MCF 10A (cell line): ENCODE results near the gene TRIM17. TPM values are rescaled to one million over a fixed set of nuclear protein-coding genes. Genes with fewer than 3 reads are reported as not detected.
A peak's percentile ranks its signal among the peaks of the same experiment; 100 is the strongest.

ENCODE experiments used
- Bru-seq: library from RNA; stranded (reverse); fragments of 400-500 nt; gene quantifications from one replicate; lab custom pipeline; 2021; lab: Mats Ljungman, UMichigan
- BruChase-seq, 2 experiments: library from RNA; stranded (reverse); fragments of 400-500 nt; gene quantifications; one replicate each; lab custom pipeline; 2021; lab: Mats Ljungman, UMichigan
- BruUV-seq: library from RNA; stranded (reverse); fragments of 400-500 nt; replicated peaks from 2 replicates; lab custom pipeline; 2021; lab: Mats Ljungman, UMichigan
- CTCF ChIA-PET: fragments of 300-600 bp; sonication (Branson Sonifier 250); formaldehyde crosslinking; extraction: SDS; loops from one replicate; lab custom pipeline; 2021; ENCODE audit warnings: antibody characterized with exemption, inconsistent platforms; lab: Yijun Ruan, JAX
- POLR2A ChIA-PET: fragments of 300-600, 350-650 bp; sonication (Branson Sonifier 250); formaldehyde crosslinking; extraction: SDS; loops from one replicate; lab custom pipeline; 2020; ENCODE audit warnings: antibody characterized with exemption, inconsistent platforms; lab: Yijun Ruan, JAX
- DNase-seq: peaks from one replicate; pipeline ENCODE4 v3.0.0-alpha.2; 2018; ENCODE audit not compliant: unreplicated experiment
- H3K27ac Mint-ChIP-seq: one replicate; pipeline ENCODE4 v1.8.0; 2022; ENCODE audit warnings: mild to moderate bottlenecking, low read depth, mixed read lengths; ENCODE audit not compliant: unreplicated experiment
- H3K27me3 Mint-ChIP-seq: one replicate; pipeline ENCODE4 v1.8.0; 2022; ENCODE audit warnings: mixed read lengths; ENCODE audit not compliant: insufficient read depth, unreplicated experiment
- H3K36me3 Mint-ChIP-seq: one replicate; pipeline ENCODE4 v1.8.0; 2022; ENCODE audit warnings: mild to moderate bottlenecking, moderate library complexity, mixed read lengths; ENCODE audit not compliant: insufficient read depth, unreplicated experiment
- H3K4me1 Mint-ChIP-seq: one replicate; pipeline ENCODE4 v1.8.0; 2022; ENCODE audit warnings: mixed read lengths; ENCODE audit not compliant: insufficient read depth, unreplicated experiment
- H3K4me3 Mint-ChIP-seq: one replicate; pipeline ENCODE4 v1.8.0; 2022; ENCODE audit warnings: mild to moderate bottlenecking, moderate library complexity, mixed read lengths; ENCODE audit not compliant: unreplicated experiment
- H3K9me3 Mint-ChIP-seq: one replicate; pipeline ENCODE4 v1.8.0; 2022; ENCODE audit warnings: mixed read lengths; ENCODE audit not compliant: unreplicated experiment
- CTCF ChIP-seq: fragments of 200-600 bp; IDR thresholded peaks from one replicate; pipeline ENCODE4 v1.8.0; 2022; ENCODE audit warnings: antibody characterized with exemption, mild to moderate bottlenecking; ENCODE audit not compliant: unreplicated experiment
- intact Hi-C: fragments of 100-400 bp; cut with micrococcal nuclease; formaldehyde crosslinking; loops from 2 replicates; pipeline ENCODE4 v1.14.1; 2022
- long read RNA-seq: library from polyadenylated mRNA; stranded (forward); transcript quantifications from one replicate; pipeline ENCODE4 v2.0.0, GENCODE V29; 2022
- total RNA-seq: library from RNA; stranded (reverse); gene quantifications from 2 replicates; pipeline ENCODE4 v1.2.3, GENCODE V29; 2022

Gene TRIM17
- total RNA-seq (not detected in 2 replicates), Bru-seq, nascent RNA (not detected), BruChase-seq, experiment 1, labeled RNA remaining after a 6-hour chase (percentile 6 among the genes with signal in this experiment), BruChase-seq, experiment 2, labeled RNA remaining after a 2-hour chase (not detected)
- long read RNA-seq, partial matches to known transcripts: 0 of 2 reads
- long read RNA-seq, other reads (novel, unspliced or antisense): 2 of 2 reads

DNA sequence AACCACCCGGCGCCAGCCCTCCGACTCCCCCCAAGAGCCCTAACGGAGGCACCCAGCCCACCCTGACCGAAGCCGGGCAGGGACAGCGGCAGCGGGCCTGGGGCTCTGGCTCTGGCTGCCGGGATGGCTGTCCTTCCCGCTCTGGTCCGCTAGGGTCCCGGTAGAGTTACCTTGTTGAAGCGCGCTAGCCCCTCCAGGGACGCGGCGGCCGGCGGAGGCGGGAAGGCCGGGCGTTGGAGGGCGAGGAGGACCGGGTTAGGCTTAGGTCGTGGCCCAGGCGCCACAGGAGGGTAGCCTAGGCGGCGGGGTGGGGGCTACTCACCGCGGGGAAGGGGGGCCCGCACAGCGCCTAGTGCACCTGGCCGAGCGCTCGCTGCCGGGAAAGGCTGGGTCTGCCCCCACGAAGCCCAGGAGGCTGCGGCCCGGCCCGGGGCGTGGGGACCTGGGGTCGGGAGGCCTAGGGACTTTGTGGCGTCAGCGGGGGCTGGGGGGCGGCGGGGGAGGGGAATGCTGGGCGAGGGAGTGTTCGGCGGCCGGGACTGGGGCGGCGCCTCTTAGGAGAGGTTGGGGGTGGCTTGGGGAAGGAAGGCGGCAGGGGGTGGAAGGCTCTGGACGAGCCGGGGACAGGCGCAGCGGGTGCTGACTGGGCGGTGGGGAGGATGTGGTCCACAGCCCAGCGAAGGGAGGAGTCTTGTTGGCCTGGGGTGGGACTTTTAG is at the start of gene TRIM17:
TRIM17 (minus strand) TSS at position 645 of the 717 bp plus-strand sequence. CDS start 1,789 bp downstream, outside the sequence.
- H3K4me3 Mint-ChIP-seq: no peak within 1 kb of the TSS
- H3K9me3 Mint-ChIP-seq: peaks cover 4% of the 10 kb centered on the region
- CTCF ChIA-PET: interaction anchor here (1.0 kb wide), 1 partner anchor 251 kb away, joined by 3 read pairs; the partner anchor contains the start of gene IBA57
- intact Hi-C loops: no loop called here
- no peak for TF ChIP-seq CTCF
- no peak for DNase-seq
- H3K27ac Mint-ChIP-seq: no peak within 1 kb of the TSS
- POLR2A ChIA-PET: interaction anchor here (1.9 kb wide), 1 partner anchor 10 kb away, joined by 11 read pairs; the partner anchor contains the start of gene TRIM11
- no peaks in the 10 kb centered on the region for H3K27me3 Mint-ChIP-seq
- H3K4me1 Mint-ChIP-seq: no peaks in the 10 kb centered on the region
- no peaks in the 10 kb centered on the region for H3K36me3 Mint-ChIP-seq
- no TSS peak for BruUV-seq

GRCh38 chr1:228465571-228466146 is 49.0 kb upstream of the TRIM17 start:
- DNase-seq: no peak
- Mint-ChIP-seq H3K27me3 (peaks cover 51% of the 10 kb centered on the region), H3K36me3 (no peaks in the 10 kb centered on the region), H3K27ac (no peak overlapping the region), H3K9me3 (no peaks in the 10 kb centered on the region), H3K4me1 (peaks cover 4% of the 10 kb centered on the region), H3K4me3 (no peak overlapping the region)
- no peak for TF ChIP-seq CTCF
- intact Hi-C loops: no loop called here
- ChIA-PET POLR2A (interaction anchor here (1.1 to 1.4 kb wide), 3 partner anchors 8 to 21 kb away, joined by 3 to 7 read pairs (median 6); a partner anchor contains a TSS), CTCF (interaction anchor here (0.7 kb wide), 1 partner anchor 36 kb away, joined by 3 read pairs; no protein-coding TSS in a partner anchor)
- BruUV-seq: no TSS peak

DNA sequence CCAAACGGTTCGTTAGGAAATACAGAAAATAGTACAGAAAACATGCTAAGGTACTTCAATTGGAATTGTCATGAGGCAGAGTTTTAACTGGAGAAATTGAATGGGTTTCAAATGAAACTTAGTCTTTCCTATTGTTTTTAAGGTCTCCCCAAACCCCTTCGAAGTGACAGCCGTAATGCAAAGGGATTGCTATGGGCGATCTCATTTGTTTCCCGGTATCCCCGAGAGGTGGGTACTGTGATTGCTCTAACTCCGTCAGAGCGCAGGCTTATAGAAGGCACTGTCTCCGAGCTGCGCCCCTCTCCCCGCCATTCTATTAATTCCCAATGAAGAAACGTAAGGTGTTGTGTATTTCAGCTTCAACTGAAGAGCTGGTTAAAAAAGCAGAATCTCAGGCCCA is 48.5 kb upstream of the TRIM17 start:
- no peak for TF ChIP-seq CTCF
- Mint-ChIP-seq H3K9me3 (no peaks in the 10 kb centered on the region), H3K36me3 (no peaks in the 10 kb centered on the region), H3K4me3 (no peak overlapping the region), H3K4me1 (peaks cover 5% of the 10 kb centered on the region), H3K27me3 (peaks cover 51% of the 10 kb centered on the region), H3K27ac (no peak overlapping the region)
- ChIA-PET POLR2A (interaction anchor here (1.3 to 1.4 kb wide), 2 partner anchors 13 to 21 kb away, joined by 6 to 7 read pairs; no protein-coding TSS in a partner anchor), CTCF (interaction anchor here (0.6 to 0.8 kb wide), 4 partner anchors 10 to 36 kb away, joined by 3 to 6 read pairs (median 4); no protein-coding TSS in a partner anchor)
- no TSS peak for BruUV-seq
- intact Hi-C loops: no loop called here
- no peak for DNase-seq
